ENCODE data around the gene SLC6A19.

SLC6A19 gene

DNA sequence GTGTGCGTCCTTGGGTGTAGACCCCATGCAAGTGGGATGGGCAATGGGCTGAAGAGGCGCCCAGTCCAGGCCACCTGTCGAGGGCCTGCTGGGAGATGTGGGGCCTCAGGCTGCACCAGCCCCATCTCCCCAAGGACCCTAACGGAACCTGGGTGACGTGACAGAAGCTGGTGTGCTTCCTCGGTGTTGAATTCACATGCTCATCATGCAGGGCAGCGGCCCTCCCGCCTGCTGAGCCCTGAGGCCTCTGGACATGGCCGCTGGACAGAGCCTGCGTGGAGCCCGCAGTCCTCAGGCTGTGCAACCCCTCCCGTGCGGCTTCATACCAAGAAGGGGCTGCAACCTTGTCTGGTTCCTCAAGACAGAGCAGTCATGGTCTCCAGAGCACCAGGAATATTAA is 66.7 kb downstream of the SLC6A19 start:
- no peaks in the 10 kb centered on the region for H3K36me3 ChIP-seq (replicated peaks; ENCODE audit: low read depth, low read length)
- H2AFZ ChIP-seq (ENCODE audit: low read depth, low read length): no peak overlapping the region
- no peak overlapping the region for H3K9ac ChIP-seq (ENCODE audit: low read length)
- no peaks in the 10 kb centered on the region for H3K9me3 ChIP-seq (ENCODE audit: insufficient read depth, low read length)
- H4K20me1 ChIP-seq (ENCODE audit: insufficient read depth, low read length): no peaks in the 10 kb centered on the region
- no peak overlapping the region for H3K4me3 ChIP-seq (ENCODE audit: low read length)
- H3K27ac ChIP-seq (ENCODE audit: low read length): no peak overlapping the region
- H3K27me3 ChIP-seq (ENCODE audit: low read depth, low read length): no peaks in the 10 kb centered on the region
- no peaks in the 10 kb centered on the region for H3K4me1 ChIP-seq (ENCODE audit: low read length)
- no peaks in the 10 kb centered on the region for H3K79me2 ChIP-seq (ENCODE audit: low read length)
- H3K4me2 ChIP-seq (ENCODE audit: low read length): no peak overlapping the region
- TF ChIP-seq EZH2phosphoT487 (IDR thresholded peaks at IDR 0.05; ENCODE audit: low read depth) (no peak), CTCF (IDR thresholded peaks at IDR 0.05; ENCODE audit: low read depth, low read length) (no peak)

- Histone ChIP-seq H3K9ac (ENCODE audit: low read length) (no peak overlapping the region), H2AFZ (ENCODE audit: low read depth, low read length) (no peak overlapping the region), H3K9me3 (ENCODE audit: insufficient read depth, low read length) (no peaks in the 10 kb centered on the region), H3K27ac (ENCODE audit: low read length) (no peak overlapping the region), H3K27me3 (ENCODE audit: low read depth, low read length) (no peaks in the 10 kb centered on the region), H3K4me1 (ENCODE audit: low read length) (no peaks in the 10 kb centered on the region), H3K36me3 (replicated peaks; ENCODE audit: low read depth, low read length) (no peaks in the 10 kb centered on the region), H4K20me1 (ENCODE audit: insufficient read depth, low read length) (no peaks in the 10 kb centered on the region), H3K79me2 (ENCODE audit: low read length) (no peaks in the 10 kb centered on the region), H3K4me3 (ENCODE audit: low read length) (no peak overlapping the region), H3K4me2 (ENCODE audit: low read length) (no peak overlapping the region)
- TF ChIP-seq EZH2phosphoT487 (IDR thresholded peaks at IDR 0.05; ENCODE audit: low read depth) (no peak), CTCF (IDR thresholded peaks at IDR 0.05; ENCODE audit: low read depth, low read length) (no peak)
Measured at GRCh38 chr5:1268666-1269065, 67.3 kb downstream of the SLC6A19 start.

GRCh38 chr5:1270426-1270825 is 69.0 kb downstream of the SLC6A19 start:
- H3K27me3 ChIP-seq (ENCODE audit: low read depth, low read length): no peaks in the 10 kb centered on the region
- H3K27ac ChIP-seq (ENCODE audit: low read length): no peak overlapping the region
- no peak for TF ChIP-seq CTCF (IDR thresholded peaks at IDR 0.05; ENCODE audit: low read depth, low read length)
- TF ChIP-seq EZH2phosphoT487 (IDR thresholded peaks at IDR 0.05; ENCODE audit: low read depth): no peak
- no peak overlapping the region for H3K9ac ChIP-seq (ENCODE audit: low read length)
- no peaks in the 10 kb centered on the region for H3K79me2 ChIP-seq (ENCODE audit: low read length)
- no peaks in the 10 kb centered on the region for H3K36me3 ChIP-seq (replicated peaks; ENCODE audit: low read depth, low read length)
- H3K4me2 ChIP-seq (ENCODE audit: low read length): no peak overlapping the region
- H2AFZ ChIP-seq (ENCODE audit: low read depth, low read length): no peak overlapping the region
- no peaks in the 10 kb centered on the region for H4K20me1 ChIP-seq (ENCODE audit: insufficient read depth, low read length)
- H3K9me3 ChIP-seq (ENCODE audit: insufficient read depth, low read length): no peaks in the 10 kb centered on the region
- no peaks in the 10 kb centered on the region for H3K4me1 ChIP-seq (ENCODE audit: low read length)
- no peak overlapping the region for H3K4me3 ChIP-seq (ENCODE audit: low read length)

DNA sequence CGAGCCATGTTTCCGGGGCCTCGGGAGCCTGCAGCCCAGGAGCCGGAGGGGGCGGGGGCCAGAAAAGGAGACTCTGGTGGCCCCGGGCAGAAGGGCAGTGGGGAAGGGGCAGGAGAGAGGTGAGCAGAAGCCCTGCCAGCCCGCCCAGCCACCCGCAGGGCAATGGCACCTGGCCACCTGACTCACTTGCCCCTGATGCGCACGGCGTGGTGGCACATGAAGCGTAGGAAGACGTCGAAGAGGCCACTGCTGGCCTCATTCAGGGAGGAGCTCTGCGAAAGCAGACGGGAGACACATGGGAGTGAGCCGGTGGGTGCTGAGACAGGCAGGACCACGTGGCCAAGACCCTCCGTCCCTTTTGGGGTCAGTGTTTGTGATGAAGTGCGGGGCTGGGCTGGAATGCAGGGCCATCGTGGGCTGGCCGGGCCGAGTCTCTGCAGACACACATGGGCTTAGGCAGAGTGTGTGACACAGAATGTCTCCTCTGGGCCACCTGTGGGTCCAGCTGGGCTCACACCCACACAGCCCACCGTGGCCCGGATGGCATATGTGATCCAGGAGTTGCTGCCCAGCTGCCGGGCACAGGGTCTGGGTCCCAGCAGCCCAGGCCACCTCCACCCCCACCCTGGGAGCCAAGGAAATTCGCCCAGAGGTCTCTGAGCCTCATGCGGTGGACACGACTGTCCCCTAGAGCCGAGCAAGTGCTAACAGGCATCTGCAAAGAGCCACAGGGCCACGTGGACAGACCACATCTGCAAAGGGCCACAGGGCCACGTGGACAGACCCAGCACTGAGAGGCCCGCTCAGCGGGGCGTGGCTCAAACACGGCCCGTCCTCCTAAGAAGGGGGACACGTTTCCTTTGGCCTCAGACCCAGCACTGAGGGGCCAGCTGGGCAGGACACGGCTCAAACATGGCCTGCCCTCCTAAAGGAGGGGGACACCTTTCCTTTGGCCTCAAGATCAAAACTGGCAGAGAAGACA is 69.8 kb downstream of the SLC6A19 start:
- Histone ChIP-seq H3K4me1 (ENCODE audit: low read length) (no peaks in the 10 kb centered on the region), H4K20me1 (ENCODE audit: insufficient read depth, low read length) (no peaks in the 10 kb centered on the region), H3K79me2 (ENCODE audit: low read length) (no peaks in the 10 kb centered on the region), H3K27ac (ENCODE audit: low read length) (no peak overlapping the region), H3K4me3 (ENCODE audit: low read length) (no peak overlapping the region), H3K9ac (ENCODE audit: low read length) (no peak overlapping the region), H3K4me2 (ENCODE audit: low read length) (no peak overlapping the region), H2AFZ (ENCODE audit: low read depth, low read length) (no peak overlapping the region), H3K36me3 (replicated peaks; ENCODE audit: low read depth, low read length) (no peaks in the 10 kb centered on the region), H3K9me3 (ENCODE audit: insufficient read depth, low read length) (no peaks in the 10 kb centered on the region), H3K27me3 (ENCODE audit: low read depth, low read length) (no peaks in the 10 kb centered on the region)
- TF ChIP-seq CTCF (IDR thresholded peaks at IDR 0.05; ENCODE audit: low read depth, low read length) (no peak), EZH2phosphoT487 (IDR thresholded peaks at IDR 0.05; ENCODE audit: low read depth) (no peak)

Measured in OCI-LY3 (cell line).